NT2/D1 (cell line): Measurements from ENCODE around the gene MBNL1.

Experiments used
- DNase-seq: peaks from one replicate; pipeline ENCODE4 v3.0.0-alpha.2; 2011; ENCODE audit warnings: low read depth, low spot score
- H3K27me3 ChIP-seq: 2 replicates; pipeline ENCODE4 v1.6.0; 2011; ENCODE audit warnings: mild to moderate bottlenecking; ENCODE audit not compliant: insufficient read length, insufficient read depth
- H3K36me3 ChIP-seq: 2 replicates; pipeline ENCODE4 v1.6.1; 2011; ENCODE audit warnings: mild to moderate bottlenecking, low read length, mixed read lengths; ENCODE audit not compliant: insufficient read depth, insufficient read length
- H3K4me1 ChIP-seq: 2 replicates; pipeline ENCODE4 v1.5.1; 2011; ENCODE audit not compliant: insufficient read depth, insufficient read length
- H3K4me3 ChIP-seq: 2 replicates; pipeline ENCODE4 v1.5.1; 2011; ENCODE audit warnings: low read depth; ENCODE audit not compliant: insufficient read length
- H3K9ac ChIP-seq: 2 replicates; pipeline ENCODE4 v1.6.0; 2011; ENCODE audit warnings: low read depth; ENCODE audit not compliant: insufficient read length
- H3K9me3 ChIP-seq: 2 replicates; pipeline ENCODE4 v1.5.1; 2011; ENCODE audit warnings: mild to moderate bottlenecking, low read length; ENCODE audit not compliant: insufficient read depth
- SUZ12 ChIP-seq: IDR thresholded peaks from 2 replicates; pipeline ENCODE4 v1.6.1; 2011; ENCODE audit not compliant: insufficient read length, insufficient read depth; ENCODE audit errors: extremely low read depth
- YY1 ChIP-seq: IDR thresholded peaks from 2 replicates; pipeline ENCODE4 v1.6.1; 2011; ENCODE audit not compliant: insufficient read length, insufficient read depth
- ZNF274 ChIP-seq: IDR thresholded peaks from 2 replicates; pipeline ENCODE4 v1.6.1; 2011; ENCODE audit warnings: mild to moderate bottlenecking, low read depth, low read length

MBNL1 gene

DNA sequence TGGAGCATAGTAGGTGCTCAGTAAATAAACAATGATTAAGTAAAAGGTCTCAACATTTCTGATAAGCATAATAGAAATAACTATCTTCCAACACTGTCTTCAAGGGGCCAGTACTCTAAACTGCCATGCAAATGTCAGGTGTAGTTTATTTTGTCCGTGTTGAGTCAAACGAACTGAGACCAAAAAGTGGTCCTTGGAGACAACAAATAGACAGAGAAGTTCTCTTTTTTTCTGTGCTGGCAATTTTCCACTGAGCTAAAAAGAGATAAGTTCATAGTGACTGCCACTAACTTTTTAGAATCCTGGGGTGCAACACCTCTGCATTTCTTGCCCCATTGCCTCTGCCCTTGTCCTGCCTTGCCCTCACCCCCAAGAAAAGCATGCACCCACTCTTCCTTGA, 14.7 kb upstream of the MBNL1 start:
- no peaks in the 10 kb centered on the region for H3K36me3 ChIP-seq
- no peaks in the 10 kb centered on the region for H3K4me1 ChIP-seq
- DNase-seq, result no peak

DNA sequence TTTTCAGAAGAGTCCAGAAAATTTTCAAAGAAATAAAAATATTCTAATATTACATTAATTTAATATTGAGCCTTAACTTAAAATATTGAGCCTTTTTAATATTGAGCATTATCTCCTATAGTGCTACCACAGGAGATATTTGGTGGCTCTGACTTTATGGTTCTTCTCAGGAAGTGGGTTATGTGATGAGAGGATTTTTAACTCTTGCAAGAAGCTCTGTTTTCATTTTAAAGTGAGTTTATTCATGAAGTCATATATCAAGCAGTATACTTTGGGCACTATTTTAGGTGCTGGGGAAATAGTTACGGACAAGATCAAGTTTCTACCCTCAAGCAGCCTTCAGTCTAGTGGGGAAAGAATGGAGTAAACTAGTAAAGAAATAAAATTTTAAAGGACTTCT, 13.4 kb upstream of the MBNL1 start:
- H3K9ac ChIP-seq, result no peak overlapping the region
- no peaks in the 10 kb centered on the region for H3K4me1 ChIP-seq
- no peak for DNase-seq
- TF ChIP-seq SUZ12 (no peak), ZNF274 (no peak), YY1 (no peak)
- H3K27me3 ChIP-seq, result no peaks in the 10 kb centered on the region
- H3K36me3 ChIP-seq, result no peaks in the 10 kb centered on the region
- no peaks in the 10 kb centered on the region for H3K9me3 ChIP-seq
- no peak overlapping the region for H3K4me3 ChIP-seq

More for the DNA sequence above, 14.7 kb upstream of the MBNL1 start:
- no peaks in the 10 kb centered on the region for H3K9me3 ChIP-seq
- no peak overlapping the region for H3K9ac ChIP-seq
- no peaks in the 10 kb centered on the region for H3K27me3 ChIP-seq
- no peak overlapping the region for H3K4me3 ChIP-seq
- TF ChIP-seq SUZ12, result no peak
- no peak for TF ChIP-seq ZNF274
- TF ChIP-seq YY1, result no peak

DNA sequence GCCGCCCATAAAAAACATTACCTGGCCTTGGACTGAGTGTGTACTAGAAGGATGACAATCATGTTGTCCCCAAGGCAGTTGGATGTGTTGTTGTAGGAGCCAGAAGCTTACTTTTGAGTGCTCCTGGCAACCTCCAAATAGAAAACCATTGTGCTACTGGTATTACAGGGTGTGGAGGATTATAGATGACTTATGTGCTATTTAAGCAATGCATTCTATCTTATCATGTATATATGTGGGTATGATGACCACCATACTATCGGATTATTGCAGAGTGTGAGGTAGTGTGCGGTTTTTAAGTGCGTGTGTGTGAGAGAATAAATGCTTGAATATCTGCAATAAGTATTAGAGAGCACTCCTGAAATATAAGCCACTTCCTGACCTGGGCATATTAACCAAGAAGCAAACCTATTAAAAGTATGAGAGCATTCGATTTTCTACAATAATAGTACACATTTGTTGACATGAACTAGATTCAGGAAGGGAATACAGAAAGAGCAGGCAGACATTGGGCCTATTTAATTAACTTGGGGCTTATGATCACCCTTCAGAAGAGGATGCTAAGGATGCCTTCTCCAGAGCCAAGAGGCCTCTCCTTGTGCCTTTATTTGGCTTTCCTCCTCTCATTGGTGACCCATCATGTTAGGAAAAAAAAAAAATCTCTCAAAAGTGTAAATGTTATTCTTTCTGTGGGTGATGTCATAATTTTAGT, 11.7 kb upstream of the MBNL1 start:
- H3K4me3 ChIP-seq, result no peak overlapping the region
- no peaks in the 10 kb centered on the region for H3K9me3 ChIP-seq
- no peaks in the 10 kb centered on the region for H3K4me1 ChIP-seq
- H3K36me3 ChIP-seq, result no peaks in the 10 kb centered on the region
- H3K9ac ChIP-seq, result no peak overlapping the region
- H3K27me3 ChIP-seq, result no peaks in the 10 kb centered on the region
- DNase-seq, result no peak
- no peak for TF ChIP-seq ZNF274
- TF ChIP-seq SUZ12, result no peak
- TF ChIP-seq YY1, result no peak

DNA sequence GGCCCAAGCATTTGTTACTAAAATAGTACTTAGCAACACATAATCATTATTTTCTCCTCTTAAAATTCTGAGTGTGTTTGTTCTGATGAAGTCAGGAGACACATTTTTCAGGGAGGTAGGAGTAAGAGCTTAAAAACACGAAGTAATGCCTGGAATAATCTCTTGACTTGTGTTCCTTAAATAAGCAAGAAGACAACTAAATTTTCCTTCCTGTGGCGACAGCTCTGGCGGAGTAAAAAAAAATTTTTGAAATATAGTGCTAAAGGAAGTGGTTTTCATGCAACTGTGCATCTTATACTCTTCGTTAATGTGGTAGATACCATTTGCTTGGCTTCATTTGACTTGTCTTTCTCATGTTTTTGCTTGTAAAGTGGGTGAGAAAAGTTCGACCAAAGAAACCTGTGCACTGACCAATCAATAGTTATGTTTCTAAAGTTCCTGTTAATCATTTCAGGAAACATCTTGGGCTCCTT, 11.1 kb upstream of the MBNL1 start:
- Histone ChIP-seq H3K4me1 (no peaks in the 10 kb centered on the region), H3K27me3 (no peaks in the 10 kb centered on the region), H3K36me3 (no peaks in the 10 kb centered on the region), H3K4me3 (no peak overlapping the region), H3K9ac (no peak overlapping the region), H3K9me3 (no peaks in the 10 kb centered on the region)
- no peak for DNase-seq
- TF ChIP-seq SUZ12 (no peak), ZNF274 (no peak), YY1 (no peak)

DNA sequence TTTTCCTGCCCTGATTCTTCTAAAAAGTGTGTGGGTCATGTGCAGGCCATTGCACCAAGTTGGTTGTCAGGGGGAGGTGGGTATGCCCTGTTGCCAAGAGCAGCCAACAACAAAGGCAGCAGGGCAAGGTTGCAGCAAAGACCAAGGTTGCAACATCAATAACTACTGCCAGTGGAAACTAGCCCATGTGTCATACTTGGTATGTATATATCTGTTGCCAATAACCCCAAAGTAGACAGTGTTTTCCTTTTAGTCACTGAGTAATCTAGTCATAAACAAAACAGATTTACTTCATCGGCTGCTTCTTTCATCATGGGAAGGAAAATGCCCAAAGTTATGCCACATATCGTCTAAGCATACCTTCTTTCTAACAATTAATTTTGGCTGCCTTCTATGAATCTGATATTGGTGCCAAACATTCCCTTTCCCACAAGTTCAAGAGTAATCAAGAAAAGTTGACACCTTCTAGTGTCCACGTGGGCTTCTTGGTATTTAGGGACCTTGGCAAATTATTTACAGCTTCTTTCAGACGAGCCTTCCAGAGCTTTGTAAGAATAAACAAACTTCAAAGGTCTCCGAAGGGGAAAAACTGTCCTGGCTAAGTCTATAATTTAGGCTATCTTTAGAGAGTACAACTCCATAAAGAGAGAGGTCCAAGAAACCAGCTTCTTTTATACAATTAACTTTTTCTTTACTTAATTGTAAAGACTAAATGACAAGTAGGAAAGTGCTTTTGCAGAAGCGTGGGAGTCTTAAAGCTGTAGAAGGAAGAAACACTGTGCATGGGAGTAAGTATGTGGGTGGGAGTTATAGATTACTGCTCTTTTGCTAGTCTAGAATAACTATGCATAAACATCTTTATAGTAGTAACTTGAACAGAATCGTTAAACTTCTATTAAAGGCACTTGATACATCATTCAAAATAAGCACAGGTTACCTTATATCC, 10.0 kb upstream of the MBNL1 start:
- H3K4me1 ChIP-seq, result no peaks in the 10 kb centered on the region
- no peak overlapping the region for H3K4me3 ChIP-seq
- no peak overlapping the region for H3K9ac ChIP-seq
- H3K36me3 ChIP-seq, result no peaks in the 10 kb centered on the region
- TF ChIP-seq ZNF274, result no peak
- no peak for TF ChIP-seq YY1
- no peak for TF ChIP-seq SUZ12
- no peaks in the 10 kb centered on the region for H3K9me3 ChIP-seq
- no peaks in the 10 kb centered on the region for H3K27me3 ChIP-seq
- no peak for DNase-seq

DNA sequence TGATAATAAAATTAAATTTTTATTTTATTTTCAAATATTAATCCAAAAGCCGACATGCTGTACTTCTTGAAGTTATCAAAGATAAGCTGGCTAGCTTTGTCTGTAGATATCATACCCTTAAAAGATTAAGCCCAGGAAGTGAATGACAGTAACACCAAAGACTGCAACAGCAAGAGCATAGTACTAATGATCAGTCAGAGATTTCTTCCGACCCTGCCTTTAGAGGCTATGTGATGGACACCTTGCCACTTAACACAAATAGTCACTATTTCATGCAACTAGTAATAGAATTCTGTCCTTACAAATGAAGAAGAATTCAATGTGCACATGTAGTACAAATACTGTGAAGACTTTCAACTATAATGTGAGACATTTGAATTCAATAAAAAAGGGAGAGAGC, 9.3 kb upstream of the MBNL1 start:
- no peaks in the 10 kb centered on the region for H3K27me3 ChIP-seq
- no peaks in the 10 kb centered on the region for H3K9me3 ChIP-seq
- no peak overlapping the region for H3K4me3 ChIP-seq
- H3K9ac ChIP-seq, result no peak overlapping the region
- no peak for DNase-seq
- TF ChIP-seq ZNF274 (no peak), YY1 (no peak), SUZ12 (no peak)
- no peaks in the 10 kb centered on the region for H3K4me1 ChIP-seq
- H3K36me3 ChIP-seq, result no peaks in the 10 kb centered on the region

DNA sequence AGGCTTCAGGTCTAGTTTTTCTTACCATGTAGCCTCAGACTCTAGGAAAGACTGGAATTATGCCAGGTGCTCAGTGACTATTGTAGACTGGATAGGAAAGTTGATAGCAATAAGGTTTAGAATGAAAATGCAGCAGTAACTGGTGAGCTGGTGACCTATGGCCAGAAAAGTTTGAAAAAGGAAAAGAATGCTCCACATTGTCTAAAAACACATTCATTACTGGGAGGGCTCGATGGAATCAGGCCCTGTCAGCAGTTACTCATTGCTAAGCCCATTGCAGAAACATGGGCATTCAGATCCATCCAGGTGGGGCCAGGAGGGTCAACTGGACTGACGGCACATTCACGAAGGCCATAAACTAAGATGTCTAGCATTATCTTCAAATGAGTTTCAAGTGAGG, 8.7 kb upstream of the MBNL1 start:
- Histone ChIP-seq H3K4me3 (no peak overlapping the region), H3K9ac (no peak overlapping the region), H3K27me3 (no peaks in the 10 kb centered on the region), H3K36me3 (no peaks in the 10 kb centered on the region), H3K9me3 (no peaks in the 10 kb centered on the region), H3K4me1 (no peaks in the 10 kb centered on the region)
- no peak for DNase-seq
- TF ChIP-seq ZNF274 (no peak), SUZ12 (no peak), YY1 (no peak)
